Gastrocnemius medialis (tissue), 4 donors: ENCODE measurements around the gene CALY.

Source experiments
- CTCF ChIP-seq, 5 experiments: fragments of 450-650 bp in 3 of 5; fragments of 200-600 bp in 2 of 5; sonication (generic) in 2 of 5; IDR thresholded peaks in 4 of 5; conservative IDR thresholded peaks in 1 of 5; 1 replicate in 4 of 5; 2 replicates in 1 of 5; pipeline ENCODE4 v1.5.1; 2016 to 2019; ENCODE audit warnings: antibody characterized with exemption in 5 of 5, mild to moderate bottlenecking in 3 of 5, moderate library complexity in 3 of 5
- POLR2A ChIP-seq, 2 donors: fragments of 450-650 bp; IDR thresholded peaks; one replicate each; pipeline ENCODE4 v1.6.1; 2017; ENCODE audit warnings: antibody characterized with exemption in 2 of 2, mild to moderate bottlenecking in 2 of 2, moderate library complexity in 2 of 2

GRCh38 chr10:133361773-133362441, 25.2 kb upstream of the CALY start:
- TF ChIP-seq CTCF (IDR thresholded peaks at IDR 0.05 in 4 of 5, conservative IDR thresholded peaks at IDR 0.05 in 1 of 5) (no peak), POLR2A (IDR thresholded peaks at IDR 0.05) (no peak)
